GM10266 (cell line): Measurements from ENCODE around the gene CRMP1.

Experiments
- DNase-seq: peaks from one replicate; pipeline ENCODE4 v3.0.0; 2012; ENCODE audit errors: extremely low spot score
- CTCF ChIP-seq: IDR thresholded peaks from 2 replicates; pipeline ENCODE4 v1.5.1; 2012; ENCODE audit warnings: mild to moderate bottlenecking, low read depth; ENCODE audit not compliant: control insufficient read depth, insufficient read depth; ENCODE audit errors: missing control alignments

Gene CRMP1

GRCh38 chr4:5822619-5823018, 70.3 kb downstream of the CRMP1 start:
- no peak for DNase-seq
- TF ChIP-seq CTCF = no peak

- peak; percentile 51 for TF ChIP-seq CTCF
- DNase-seq = no peak
Measured at GRCh38 chr4:5821665-5822358, 71.1 kb downstream of the CRMP1 start.

- no peak for DNase-seq
- no peak for TF ChIP-seq CTCF
Measured at GRCh38 chr4:5816851-5817375, 76.0 kb downstream of the CRMP1 start.

- no peak for TF ChIP-seq CTCF
Measured at GRCh38 chr4:5816101-5816500, 76.8 kb downstream of the CRMP1 start.

GRCh38 chr4:5815641-5816040, 77.2 kb downstream of the CRMP1 start:
- no peak for TF ChIP-seq CTCF
- no peak for DNase-seq

More at GRCh38 chr4:5816101-5816500, 76.8 kb downstream of the CRMP1 start:
- DNase-seq = no peak

GRCh38 chr4:5814421-5814820, 78.5 kb downstream of the CRMP1 start:
- no peak for DNase-seq
- TF ChIP-seq CTCF = no peak

GRCh38 chr4:5813882-5814255, 79.0 kb downstream of the CRMP1 start:
- no peak for DNase-seq
- no peak for TF ChIP-seq CTCF
